ENCODE data around the gene SOCS6. TPM values are rescaled to one million over a fixed set of nuclear protein-coding genes. Genes with fewer than 3 reads are reported as not detected.
"Not testable (repeated sequence)": the region's sequence is repeated elsewhere in the genome, so short reads cannot be mapped to it uniquely, and the experiment has no call there.

The SOCS6 gene, protein sequence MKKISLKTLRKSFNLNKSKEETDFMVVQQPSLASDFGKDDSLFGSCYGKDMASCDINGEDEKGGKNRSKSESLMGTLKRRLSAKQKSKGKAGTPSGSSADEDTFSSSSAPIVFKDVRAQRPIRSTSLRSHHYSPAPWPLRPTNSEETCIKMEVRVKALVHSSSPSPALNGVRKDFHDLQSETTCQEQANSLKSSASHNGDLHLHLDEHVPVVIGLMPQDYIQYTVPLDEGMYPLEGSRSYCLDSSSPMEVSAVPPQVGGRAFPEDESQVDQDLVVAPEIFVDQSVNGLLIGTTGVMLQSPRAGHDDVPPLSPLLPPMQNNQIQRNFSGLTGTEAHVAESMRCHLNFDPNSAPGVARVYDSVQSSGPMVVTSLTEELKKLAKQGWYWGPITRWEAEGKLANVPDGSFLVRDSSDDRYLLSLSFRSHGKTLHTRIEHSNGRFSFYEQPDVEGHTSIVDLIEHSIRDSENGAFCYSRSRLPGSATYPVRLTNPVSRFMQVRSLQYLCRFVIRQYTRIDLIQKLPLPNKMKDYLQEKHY
- 10 to 100 TPM; 18.0 to 22.2 TPM for total RNA-seq
- polyA plus RNA-seq (ENCODE audit: insufficient read length in 6 of 6), result 10 to 100 TPM; 21.1 to 26.6 (median 23.2) TPM
- long read RNA-seq, donor 1, full-length matches to known transcripts, result 12 of 12 reads
- long read RNA-seq, donor 1, partial matches to known transcripts, result 0 of 12 reads
- long read RNA-seq, donor 1, other reads (novel, unspliced or antisense), result 0 of 12 reads
- long read RNA-seq, donor 2, full-length matches to known transcripts, result 9 of 9 reads
- long read RNA-seq, donor 2, partial matches to known transcripts, result 0 of 9 reads
- long read RNA-seq, donor 2, other reads (novel, unspliced or antisense), result 0 of 9 reads
- long read RNA-seq, donor 3, full-length matches to known transcripts, result 6 of 6 reads
- long read RNA-seq, donor 3, partial matches to known transcripts, result 0 of 6 reads
- long read RNA-seq, donor 3, other reads (novel, unspliced or antisense), result 0 of 6 reads
- long read RNA-seq, donor 4, full-length matches to known transcripts, result 1 of 2 reads
- long read RNA-seq, donor 4, partial matches to known transcripts, result 0 of 2 reads
- long read RNA-seq, donor 4, other reads (novel, unspliced or antisense), result 1 of 2 reads
- long read RNA-seq, donor 5, full-length matches to known transcripts, result 6 of 13 reads
- long read RNA-seq, donor 5, partial matches to known transcripts, result 7 of 13 reads
- long read RNA-seq, donor 5, other reads (novel, unspliced or antisense), result 0 of 13 reads
- long read RNA-seq, donor 6, full-length matches to known transcripts, result 6 of 6 reads
- long read RNA-seq, donor 6, partial matches to known transcripts, result 0 of 6 reads
- long read RNA-seq, donor 6, other reads (novel, unspliced or antisense), result 0 of 6 reads
- long read RNA-seq, donor 7, full-length matches to known transcripts, result 6 of 6 reads
- long read RNA-seq, donor 7, partial matches to known transcripts, result 0 of 6 reads
- long read RNA-seq, donor 7, other reads (novel, unspliced or antisense), result 0 of 6 reads
- long read RNA-seq, donor 8, full-length matches to known transcripts, result 14 of 14 reads
- long read RNA-seq, donor 8, partial matches to known transcripts, result 0 of 14 reads
- long read RNA-seq, donor 8, other reads (novel, unspliced or antisense), result 0 of 14 reads
- long read RNA-seq, donor 9, result 0 reads
- long read RNA-seq, donor 10, partial matches to known transcripts, result 0 of 1 reads
- long read RNA-seq, donor 10, other reads (novel, unspliced or antisense), result 1 of 1 reads
- long read RNA-seq, donor 11, result 0 reads
- long read RNA-seq, donor 12, full-length matches to known transcripts, result 7 of 7 reads
- long read RNA-seq, donor 12, partial matches to known transcripts, result 0 of 7 reads
- long read RNA-seq, donor 12, other reads (novel, unspliced or antisense), result 0 of 7 reads

- peak; percentile 64 for ATAC-seq
- Histone ChIP-seq H3K9me3 (no peaks in the 10 kb centered on the region), H3K4me3 (peak within 1 kb of the TSS; percentile 56 to 60), H3K27me3 (peaks cover 0 to 11% of the 10 kb centered on the region in 2 donors), H3K4me1 (peaks cover 11 to 42% of the 10 kb centered on the region in 2 donors), H3K27ac (peak within 1 kb of the TSS; percentile 82 to 89), H3K36me3 (no peaks in the 10 kb centered on the region)
- peak; percentile 53 to 92 (median 72) for DNase-seq
- intact Hi-C loops (cut with DNase I), result no loop called here
- TF ChIP-seq, protein P1, sequence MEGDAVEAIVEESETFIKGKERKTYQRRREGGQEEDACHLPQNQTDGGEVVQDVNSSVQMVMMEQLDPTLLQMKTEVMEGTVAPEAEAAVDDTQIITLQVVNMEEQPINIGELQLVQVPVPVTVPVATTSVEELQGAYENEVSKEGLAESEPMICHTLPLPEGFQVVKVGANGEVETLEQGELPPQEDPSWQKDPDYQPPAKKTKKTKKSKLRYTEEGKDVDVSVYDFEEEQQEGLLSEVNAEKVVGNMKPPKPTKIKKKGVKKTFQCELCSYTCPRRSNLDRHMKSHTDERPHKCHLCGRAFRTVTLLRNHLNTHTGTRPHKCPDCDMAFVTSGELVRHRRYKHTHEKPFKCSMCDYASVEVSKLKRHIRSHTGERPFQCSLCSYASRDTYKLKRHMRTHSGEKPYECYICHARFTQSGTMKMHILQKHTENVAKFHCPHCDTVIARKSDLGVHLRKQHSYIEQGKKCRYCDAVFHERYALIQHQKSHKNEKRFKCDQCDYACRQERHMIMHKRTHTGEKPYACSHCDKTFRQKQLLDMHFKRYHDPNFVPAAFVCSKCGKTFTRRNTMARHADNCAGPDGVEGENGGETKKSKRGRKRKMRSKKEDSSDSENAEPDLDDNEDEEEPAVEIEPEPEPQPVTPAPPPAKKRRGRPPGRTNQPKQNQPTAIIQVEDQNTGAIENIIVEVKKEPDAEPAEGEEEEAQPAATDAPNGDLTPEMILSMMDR (IDR thresholded peaks at IDR 0.05), result no peak
These were observed at the start of gene SOCS6 for GRCh38 chr18:70288851-70289328. Gene SOCS6, plus strand, starts transcription at chr18:70289045. Its CDS starts 35,624 bp downstream, at chr18:70324669.

DNA sequence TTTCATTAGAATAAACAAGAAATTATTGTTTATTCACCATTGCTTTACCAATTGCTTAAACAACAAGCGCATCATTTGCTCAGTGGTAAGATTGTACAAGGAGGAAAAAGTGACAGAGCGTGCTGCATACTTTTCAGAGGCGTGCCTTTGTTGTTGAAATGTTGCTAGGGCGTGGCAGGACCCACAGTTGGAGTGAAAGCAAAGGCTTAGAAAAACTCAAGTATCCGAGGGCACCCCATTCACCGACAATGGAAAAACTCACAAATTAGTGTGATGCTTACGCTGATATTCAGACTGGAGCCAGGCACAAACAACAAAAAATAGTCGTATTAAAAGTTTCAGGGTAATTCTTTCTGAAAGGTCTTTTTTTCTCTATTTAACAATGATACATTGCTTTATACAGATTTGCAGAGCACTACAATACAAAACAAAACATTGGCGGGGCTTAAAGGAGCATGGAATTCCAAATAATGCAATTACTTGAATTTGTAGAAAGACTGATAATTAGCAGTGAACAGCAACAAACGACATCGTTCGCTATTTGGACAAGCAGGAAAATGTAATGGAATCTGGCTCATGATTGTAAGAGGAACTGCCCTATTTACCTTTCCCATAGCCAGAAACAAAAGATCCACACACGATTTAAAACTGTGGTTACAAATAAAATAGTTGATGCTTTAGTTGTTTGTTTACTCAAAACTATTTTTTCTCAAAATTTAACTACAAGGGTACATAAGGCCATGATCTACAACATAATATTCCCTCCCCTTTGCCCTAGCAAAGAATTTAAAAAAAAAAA lies 45.5 kb upstream of the SOCS6 start:
- DNase-seq (peak in 1 of 4 donors; percentile 17), ATAC-seq (peak; percentile 91)
- Histone ChIP-seq H3K27ac (peak overlapping the region in 1 of 2 donors; percentile 21), H3K27me3 (no peaks in the 10 kb centered on the region), H3K9me3 (peaks cover 0 to 1% of the 10 kb centered on the region in 2 donors), H3K4me1 (no peaks in the 10 kb centered on the region), H3K36me3 (no peaks in the 10 kb centered on the region), H3K4me3 (no peak overlapping the region)
- TF ChIP-seq, protein P1 (IDR thresholded peaks at IDR 0.05), result no peak
- intact Hi-C loops (cut with DNase I), result no loop called here

DNA sequence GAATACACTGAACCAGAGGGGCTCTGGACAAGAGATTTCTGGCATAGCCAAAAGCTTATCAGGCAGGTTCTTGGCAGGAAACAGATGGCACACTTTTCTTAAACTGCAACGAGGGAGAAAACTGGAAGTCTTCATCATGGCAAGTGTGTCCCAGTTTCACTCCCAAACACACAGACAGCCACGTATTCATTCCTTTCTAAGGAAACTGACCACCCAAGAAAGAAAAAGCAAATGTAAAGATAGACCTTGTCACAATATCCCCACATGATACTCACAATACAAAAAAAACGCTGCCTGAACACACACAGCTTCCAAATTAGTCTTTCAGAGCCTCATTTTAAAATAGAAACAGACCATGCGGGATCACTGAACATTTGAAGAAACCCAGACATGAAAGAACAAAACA lies 42.8 kb upstream of the SOCS6 start:
- Histone ChIP-seq H3K27me3 (no peaks in the 10 kb centered on the region), H3K27ac (no peak overlapping the region), H3K4me3 (no peak overlapping the region), H3K36me3 (no peaks in the 10 kb centered on the region), H3K4me1 (no peaks in the 10 kb centered on the region), H3K9me3 (peaks cover 0 to 3% of the 10 kb centered on the region in 2 donors)
- TF ChIP-seq, protein P1 (IDR thresholded peaks at IDR 0.05), result no peak
- intact Hi-C loops (cut with DNase I), result no loop called here
- DNase-seq (no peak), ATAC-seq (no peak)

DNA sequence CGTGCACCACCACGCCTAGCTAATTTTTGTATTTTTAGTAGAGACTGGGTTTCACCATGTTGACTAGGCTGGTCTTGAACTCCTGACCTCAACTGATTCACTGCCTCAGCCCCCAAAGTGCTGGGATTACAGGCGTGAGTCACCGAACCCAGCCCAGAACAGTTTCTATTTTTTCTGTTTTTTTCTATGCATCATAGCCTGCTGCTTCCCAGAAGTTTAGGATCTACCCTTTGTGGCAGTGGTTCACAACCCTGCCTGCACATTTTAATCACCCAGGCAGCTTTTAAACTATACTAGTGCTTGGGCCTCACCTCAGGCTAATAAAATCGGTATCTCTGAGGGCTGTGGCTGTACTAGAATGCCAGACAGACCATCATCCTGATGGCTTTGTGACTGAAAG lies 39.7 kb upstream of the SOCS6 start:
- H3K36me3 ChIP-seq, result no peaks in the 10 kb centered on the region
- H3K9me3 ChIP-seq, result peaks cover 0 to 3% of the 10 kb centered on the region in 2 donors
- TF ChIP-seq, protein P1 (IDR thresholded peaks at IDR 0.05), result no peak
- no peaks in the 10 kb centered on the region for H3K27me3 ChIP-seq
- H3K27ac ChIP-seq, result no peak overlapping the region
- ATAC-seq (no peak), DNase-seq (no peak)
- H3K4me3 ChIP-seq, result no peak overlapping the region
- intact Hi-C loops (cut with DNase I), result no loop called here
- H3K4me1 ChIP-seq, result no peaks in the 10 kb centered on the region

DNA sequence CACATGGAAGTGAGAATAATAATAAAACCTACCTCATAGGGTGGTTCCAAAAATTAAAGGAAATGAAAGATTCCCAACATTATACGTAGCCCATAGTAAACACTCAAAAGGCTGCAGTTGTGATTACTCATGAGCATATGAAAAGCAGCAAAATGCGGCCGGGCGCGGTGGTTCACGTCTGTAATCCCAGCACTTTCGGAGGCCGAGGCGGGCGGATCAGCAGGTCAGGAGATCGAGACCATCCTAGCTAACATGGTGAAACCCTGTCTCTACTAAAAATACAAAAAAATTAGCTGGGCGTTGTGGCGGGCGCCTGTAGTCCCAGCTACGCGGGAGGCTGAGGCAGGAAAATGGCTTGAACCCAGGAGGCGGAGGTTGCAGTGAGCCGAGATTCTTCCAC lies 39.0 kb upstream of the SOCS6 start:
- H3K27me3 ChIP-seq; H3K4me3 ChIP-seq; H3K4me1 ChIP-seq; ATAC-seq; DNase-seq; H3K9me3 ChIP-seq; H3K36me3 ChIP-seq; intact Hi-C loops (cut with DNase I); H3K27ac ChIP-seq: not testable (repeated sequence)

All from left lung (tissue), 14 donors.